ENCODE results near the gene ZNF853. TPM values are rescaled to one million over a fixed set of nuclear protein-coding genes. Genes with fewer than 3 reads are reported as not detected.

The ZNF853 gene
- total and polyA plus RNA-seq, 2 donors from 2014 or later: 3.4 to 5.4 TPM

GRCh38 chr7:6615723-6616555 is 529 bp downstream of the ZNF853 start:
- no peaks in the 10 kb centered on the region for H3K9me3 ChIP-seq (ENCODE audit: control insufficient read depth in 2 of 3, insufficient read depth in 1 of 3, low read length in 3 of 3)
- no peak overlapping the region for H3K27ac ChIP-seq (ENCODE audit: low read depth in 2 of 2, low read length in 2 of 2)
- no peaks in the 10 kb centered on the region for H3K27me3 ChIP-seq (ENCODE audit: control insufficient read depth, insufficient read depth, low read length)
- TF ChIP-seq, protein P1, sequence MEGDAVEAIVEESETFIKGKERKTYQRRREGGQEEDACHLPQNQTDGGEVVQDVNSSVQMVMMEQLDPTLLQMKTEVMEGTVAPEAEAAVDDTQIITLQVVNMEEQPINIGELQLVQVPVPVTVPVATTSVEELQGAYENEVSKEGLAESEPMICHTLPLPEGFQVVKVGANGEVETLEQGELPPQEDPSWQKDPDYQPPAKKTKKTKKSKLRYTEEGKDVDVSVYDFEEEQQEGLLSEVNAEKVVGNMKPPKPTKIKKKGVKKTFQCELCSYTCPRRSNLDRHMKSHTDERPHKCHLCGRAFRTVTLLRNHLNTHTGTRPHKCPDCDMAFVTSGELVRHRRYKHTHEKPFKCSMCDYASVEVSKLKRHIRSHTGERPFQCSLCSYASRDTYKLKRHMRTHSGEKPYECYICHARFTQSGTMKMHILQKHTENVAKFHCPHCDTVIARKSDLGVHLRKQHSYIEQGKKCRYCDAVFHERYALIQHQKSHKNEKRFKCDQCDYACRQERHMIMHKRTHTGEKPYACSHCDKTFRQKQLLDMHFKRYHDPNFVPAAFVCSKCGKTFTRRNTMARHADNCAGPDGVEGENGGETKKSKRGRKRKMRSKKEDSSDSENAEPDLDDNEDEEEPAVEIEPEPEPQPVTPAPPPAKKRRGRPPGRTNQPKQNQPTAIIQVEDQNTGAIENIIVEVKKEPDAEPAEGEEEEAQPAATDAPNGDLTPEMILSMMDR (IDR thresholded peaks at IDR 0.05; ENCODE audit: borderline replicate concordance, extremely low read depth, insufficient read depth): no peak
- intact Hi-C loops (cut with DNase I): no loop called here
- H3K4me3 ChIP-seq (ENCODE audit: low read length in 3 of 3): peak overlapping the region; percentile 24 to 51 (median 40)
- no peak overlapping the region for H3K9ac ChIP-seq (ENCODE audit: low read length in 3 of 3)
- peak in 4 of 5 donors; percentile 32 to 72 (median 53) for DNase-seq
- no peaks in the 10 kb centered on the region for H3K36me3 ChIP-seq (ENCODE audit: control insufficient read depth in 2 of 3, insufficient read depth in 3 of 3, low read length in 3 of 3)
- FAIRE-seq: no peak
- peaks cover 0 to 3% (median 0%) of the 10 kb centered on the region in 3 donors for H3K4me1 ChIP-seq (ENCODE audit: control insufficient read depth in 2 of 3, insufficient read depth in 2 of 3, low read depth in 1 of 3, low read length in 3 of 3)

DNA sequence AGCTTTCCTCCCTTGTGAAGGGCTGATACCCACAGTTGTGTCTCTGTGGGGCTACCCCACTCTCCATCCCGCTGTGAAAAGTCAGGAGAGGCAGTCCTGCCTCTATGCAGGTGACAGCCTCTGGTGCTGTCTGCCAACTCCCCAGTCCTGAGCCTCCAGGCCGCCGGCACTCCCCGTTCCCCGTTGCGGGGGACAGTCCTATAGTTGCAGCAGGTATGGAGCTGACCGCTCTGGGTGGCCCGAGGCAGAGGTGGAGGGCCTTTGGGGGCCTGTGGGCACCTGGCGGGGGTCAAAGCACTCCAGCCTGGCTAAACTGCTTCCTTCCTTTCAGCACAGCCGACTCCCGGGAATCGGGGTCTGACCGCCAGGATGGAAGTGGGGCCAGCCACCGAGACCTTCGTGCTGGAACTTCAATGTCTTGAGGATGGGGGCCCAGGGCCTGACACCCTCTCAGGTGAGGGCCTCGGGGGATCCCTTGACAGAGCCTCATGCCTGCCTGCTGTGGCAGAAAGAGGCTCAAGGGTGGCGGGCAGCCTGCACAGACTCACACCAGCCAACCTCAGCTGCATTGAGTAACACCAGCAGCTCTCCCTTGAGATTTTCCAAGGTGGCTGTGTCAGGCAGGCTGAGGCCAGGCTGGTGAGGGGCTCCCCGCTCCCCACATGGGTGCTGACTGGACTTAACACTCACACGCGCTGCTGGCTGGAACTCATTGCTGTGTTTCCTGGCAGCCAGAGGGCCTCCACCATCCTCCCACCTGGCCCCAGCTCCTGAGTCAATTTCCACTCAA is 1.6 kb downstream of the ZNF853 start:
- Histone ChIP-seq H3K9me3 (ENCODE audit: control insufficient read depth in 2 of 3, insufficient read depth in 1 of 3, low read length in 3 of 3) (no peaks in the 10 kb centered on the region), H3K4me3 (ENCODE audit: low read length in 3 of 3) (no peak overlapping the region), H3K4me1 (ENCODE audit: control insufficient read depth in 2 of 3, insufficient read depth in 2 of 3, low read depth in 1 of 3, low read length in 3 of 3) (peaks cover 0 to 3% (median 0%) of the 10 kb centered on the region in 3 donors), H3K9ac (ENCODE audit: low read length in 3 of 3) (no peak overlapping the region), H3K27me3 (ENCODE audit: control insufficient read depth, insufficient read depth, low read length) (no peaks in the 10 kb centered on the region), H3K36me3 (ENCODE audit: control insufficient read depth in 2 of 3, insufficient read depth in 3 of 3, low read length in 3 of 3) (peaks cover 2 to 6% (median 6%) of the 10 kb centered on the region in 3 donors), H3K27ac (ENCODE audit: low read depth in 2 of 2, low read length in 2 of 2) (no peak overlapping the region)
- FAIRE-seq: no peak
- intact Hi-C loops (cut with DNase I): no loop called here
- DNase-seq: no peak
- TF ChIP-seq, protein P1 (IDR thresholded peaks at IDR 0.05; ENCODE audit: borderline replicate concordance, extremely low read depth, insufficient read depth): no peak

- TF ChIP-seq, protein P1 (IDR thresholded peaks at IDR 0.05; ENCODE audit: borderline replicate concordance, extremely low read depth, insufficient read depth): no peak
- intact Hi-C loops (cut with DNase I): no loop called here
- no peak for DNase-seq
- H3K4me1 ChIP-seq (ENCODE audit: control insufficient read depth in 2 of 3, insufficient read depth in 2 of 3, low read depth in 1 of 3, low read length in 3 of 3): peaks cover 0 to 3% (median 0%) of the 10 kb centered on the region in 3 donors
- no peaks in the 10 kb centered on the region for H3K9me3 ChIP-seq (ENCODE audit: control insufficient read depth in 2 of 3, insufficient read depth in 1 of 3, low read length in 3 of 3)
- no peak for FAIRE-seq
- H3K36me3 ChIP-seq (ENCODE audit: control insufficient read depth in 2 of 3, insufficient read depth in 3 of 3, low read length in 3 of 3): peaks cover 2 to 8% (median 6%) of the 10 kb centered on the region in 3 donors
- no peaks in the 10 kb centered on the region for H3K27me3 ChIP-seq (ENCODE audit: control insufficient read depth, insufficient read depth, low read length)
- no peak overlapping the region for H3K27ac ChIP-seq (ENCODE audit: low read depth in 2 of 2, low read length in 2 of 2)
- H3K4me3 ChIP-seq (ENCODE audit: low read length in 3 of 3): no peak overlapping the region
- H3K9ac ChIP-seq (ENCODE audit: low read length in 3 of 3): no peak overlapping the region
These were observed 3.2 kb downstream of the ZNF853 start for GRCh38 chr7:6618621-6619020.
